Activated CD8-positive, alpha-beta memory T cell treated with anti-CD3 and anti-CD28 coated beads, Interleukin-2, amount 10 ng/mL, durations not matched to agents 7 days and 5 days (primary cell): ENCODE measurements around the gene AFF2. TPM values are rescaled to one million over a fixed set of nuclear protein-coding genes. Genes with fewer than 3 reads are reported as not detected.

Experiments
- ATAC-seq: fragments of 150-1000 bp; cut with Tn5 transposase; one replicate; pipeline ENCODE4 v1.10.0; 2021; ENCODE audit warnings: moderate library complexity
- CTCF ChIA-PET: fragments of 350-600 bp; sonication (Branson Sonifier 250); formaldehyde crosslinking; loops from one replicate; lab custom pipeline; 2021; ENCODE audit warnings: antibody characterized with exemption; lab: Charles Lee
- DNase-seq: peaks from one replicate; pipeline ENCODE4 v3.0.0-alpha.2; 2020
- H3K27ac Mint-ChIP-seq: one replicate; pipeline ENCODE4 v1.8.0; 2021; ENCODE audit warnings: mild to moderate bottlenecking, mixed read lengths
- H3K27me3 Mint-ChIP-seq: one replicate; pipeline ENCODE4 v1.8.0; 2021; ENCODE audit warnings: mixed read lengths
- H3K36me3 Mint-ChIP-seq: one replicate; pipeline ENCODE4 v1.8.0; 2021; ENCODE audit warnings: mild to moderate bottlenecking, mixed read lengths
- H3K4me1 Mint-ChIP-seq: one replicate; pipeline ENCODE4 v1.8.0; 2021; ENCODE audit warnings: mixed read lengths
- H3K4me3 Mint-ChIP-seq: one replicate; pipeline ENCODE4 v1.8.0; 2021; ENCODE audit warnings: mild to moderate bottlenecking, moderate library complexity, mixed read lengths
- H3K9me3 Mint-ChIP-seq: one replicate; pipeline ENCODE4 v1.8.0; 2022; ENCODE audit warnings: low read depth, mixed read lengths
- total RNA-seq, 2 experiments: library from RNA; stranded (reverse); gene quantifications; one replicate each; pipeline ENCODE4 v1.2.3, GENCODE V29; 2021

The AFF2 gene
- total RNA-seq, 2 experiments from 2014 or later = 0.42 to 0.61 TPM

DNA sequence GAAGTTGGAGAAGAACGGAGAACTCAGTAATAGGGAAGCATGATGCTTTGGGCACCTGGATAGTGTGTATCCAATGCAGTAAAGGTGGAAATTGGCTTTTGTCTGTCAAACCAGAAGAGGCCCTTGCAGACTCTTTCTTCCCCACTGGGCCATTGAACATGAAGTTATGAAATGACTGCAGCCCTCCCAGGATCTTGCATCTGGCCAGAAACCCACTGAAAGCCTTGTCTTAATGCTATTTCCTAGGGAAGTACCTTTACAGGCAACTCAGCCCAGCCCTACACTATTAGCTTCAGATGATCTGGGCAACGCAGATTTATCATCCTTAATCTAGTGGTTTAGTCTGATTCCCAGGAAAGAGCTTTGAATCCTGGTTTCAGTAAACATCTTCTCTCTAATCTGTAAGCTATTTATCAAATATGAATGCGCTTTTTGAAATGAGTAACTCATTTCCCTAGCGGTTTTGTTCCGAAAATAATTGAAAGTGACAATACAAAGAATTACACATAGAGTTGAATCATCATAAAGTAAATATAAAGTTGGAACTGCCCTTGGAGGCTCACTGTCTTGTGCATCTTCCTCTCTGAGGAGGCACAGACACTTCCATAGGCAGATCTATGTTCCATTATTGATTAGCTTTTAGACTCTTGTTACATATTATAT is 540.6 kb downstream of the AFF2 start:
- CTCF ChIA-PET = no interaction called here
- Mint-ChIP-seq H3K4me1 (no peaks in the 10 kb centered on the region), H3K4me3 (no peak overlapping the region), H3K27me3 (no peaks in the 10 kb centered on the region), H3K9me3 (no peaks in the 10 kb centered on the region), H3K27ac (no peak overlapping the region), H3K36me3 (no peaks in the 10 kb centered on the region)
- ATAC-seq (no peak), DNase-seq (no peak)

DNA sequence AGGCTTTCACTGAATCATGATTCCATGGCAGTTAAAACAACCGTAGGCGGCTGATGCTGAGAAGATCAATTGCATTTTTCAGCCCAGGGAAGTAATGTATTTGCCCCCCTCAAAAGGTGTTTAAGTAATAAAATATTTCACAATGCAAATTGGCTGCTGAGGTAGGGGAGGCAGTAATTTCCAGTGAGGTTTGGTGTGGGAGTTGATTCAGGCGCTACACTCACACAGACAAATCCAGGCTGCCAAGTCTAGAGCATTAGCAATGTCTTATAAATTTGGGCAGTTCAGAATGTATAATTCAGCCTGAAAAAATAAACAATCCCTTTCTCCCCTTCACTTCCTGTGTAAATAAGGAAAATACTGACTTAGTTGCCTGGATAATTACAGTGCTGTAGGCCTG is 543.0 kb downstream of the AFF2 start:
- ATAC-seq (no peak), DNase-seq (no peak)
- CTCF ChIA-PET = no interaction called here
- H3K9me3 Mint-ChIP-seq = no peaks in the 10 kb centered on the region
- no peaks in the 10 kb centered on the region for H3K27me3 Mint-ChIP-seq
- no peak overlapping the region for H3K27ac Mint-ChIP-seq
- no peaks in the 10 kb centered on the region for H3K36me3 Mint-ChIP-seq
- no peak overlapping the region for H3K4me3 Mint-ChIP-seq
- H3K4me1 Mint-ChIP-seq = no peaks in the 10 kb centered on the region

DNA sequence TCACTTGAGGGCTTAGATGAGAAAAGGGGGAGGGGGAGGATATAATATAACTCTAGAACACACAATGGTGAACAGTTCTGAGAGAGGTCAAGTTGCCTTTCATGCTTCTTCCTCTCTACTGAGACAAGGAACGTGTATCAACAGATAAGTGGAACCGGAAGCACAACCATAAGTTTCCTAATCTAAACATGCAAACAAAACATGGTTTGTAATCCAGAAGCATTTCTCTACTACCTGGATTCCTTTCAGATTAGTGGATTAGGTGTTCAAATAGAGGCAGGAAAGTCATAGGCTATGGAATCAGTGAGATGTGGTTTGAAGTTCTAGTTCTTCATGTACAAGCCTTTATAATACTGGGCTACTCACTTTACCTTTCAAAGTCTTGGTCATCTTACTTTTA is 544.1 kb downstream of the AFF2 start:
- CTCF ChIA-PET = no interaction called here
- ATAC-seq = no peak
- H3K27ac Mint-ChIP-seq = no peak overlapping the region
- no peaks in the 10 kb centered on the region for H3K27me3 Mint-ChIP-seq
- no peak overlapping the region for H3K4me3 Mint-ChIP-seq
- no peaks in the 10 kb centered on the region for H3K36me3 Mint-ChIP-seq
- H3K4me1 Mint-ChIP-seq = no peaks in the 10 kb centered on the region
- no peaks in the 10 kb centered on the region for H3K9me3 Mint-ChIP-seq
- no peak for DNase-seq

DNA sequence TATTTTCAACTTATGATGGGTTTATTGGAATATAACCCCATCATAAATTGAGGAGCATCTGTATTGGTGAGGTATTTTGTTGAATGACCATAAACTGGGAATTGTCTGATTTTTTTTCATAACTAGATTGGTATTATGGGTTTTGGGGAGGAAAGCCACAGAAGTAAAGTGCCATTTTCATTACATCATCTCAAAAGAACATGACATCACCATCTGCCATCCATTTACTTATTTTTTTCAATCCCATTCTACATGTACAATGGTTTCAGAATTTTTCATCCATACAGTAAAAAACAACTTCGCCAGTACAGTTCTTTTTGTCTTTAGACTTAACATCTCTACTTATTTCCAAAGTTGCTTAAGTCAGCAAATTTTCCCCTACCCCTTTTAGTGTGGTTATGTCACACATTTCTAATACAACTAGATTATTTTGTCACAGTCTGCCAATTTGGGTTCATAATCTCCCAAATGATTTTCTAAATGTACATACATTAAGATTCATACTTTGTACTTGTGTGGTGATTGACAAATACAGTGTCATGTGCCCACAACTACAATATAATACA is 545.3 kb downstream of the AFF2 start:
- H3K36me3 Mint-ChIP-seq = no peaks in the 10 kb centered on the region
- DNase-seq = no peak
- H3K27ac Mint-ChIP-seq = no peak overlapping the region
- no peak for ATAC-seq
- H3K4me3 Mint-ChIP-seq = no peak overlapping the region
- no peaks in the 10 kb centered on the region for H3K27me3 Mint-ChIP-seq
- H3K4me1 Mint-ChIP-seq = no peaks in the 10 kb centered on the region
- CTCF ChIA-PET = no interaction called here
- no peaks in the 10 kb centered on the region for H3K9me3 Mint-ChIP-seq
